NB4 (cell line): Measurements from ENCODE around the gene IGF1.

Experiments
- MYC ChIP-seq: IDR thresholded peaks from 2 replicates; pipeline ENCODE4 v1.6.1; 2011; ENCODE audit warnings: low read depth, low read length
- TF ChIP-seq, protein P1 (sequence below): IDR thresholded peaks from one replicate; pipeline ENCODE4 v1.5.1; 2012; ENCODE audit warnings: low read depth, low read length

DNA sequence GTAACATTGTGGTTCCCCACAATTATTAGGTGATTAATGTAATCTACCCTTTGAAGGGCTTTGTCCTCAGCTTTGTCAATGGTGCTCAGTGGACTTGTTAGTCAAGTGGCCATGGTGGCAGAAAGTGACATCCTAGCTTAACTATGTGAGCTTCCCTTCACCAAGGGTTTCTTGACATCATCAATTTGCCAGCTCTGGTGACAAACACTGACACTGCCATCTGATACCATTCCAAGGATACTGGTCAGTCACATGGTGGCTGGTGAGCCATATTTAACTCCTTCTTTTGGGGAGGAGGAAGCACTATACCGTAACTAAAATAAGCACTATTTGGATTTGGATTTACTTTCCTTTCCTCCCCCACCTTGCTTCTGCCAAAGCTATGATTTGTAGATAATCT, 115.7 kb downstream of the IGF1 start:
- no peak for TF ChIP-seq MYC
- TF ChIP-seq, protein P1, sequence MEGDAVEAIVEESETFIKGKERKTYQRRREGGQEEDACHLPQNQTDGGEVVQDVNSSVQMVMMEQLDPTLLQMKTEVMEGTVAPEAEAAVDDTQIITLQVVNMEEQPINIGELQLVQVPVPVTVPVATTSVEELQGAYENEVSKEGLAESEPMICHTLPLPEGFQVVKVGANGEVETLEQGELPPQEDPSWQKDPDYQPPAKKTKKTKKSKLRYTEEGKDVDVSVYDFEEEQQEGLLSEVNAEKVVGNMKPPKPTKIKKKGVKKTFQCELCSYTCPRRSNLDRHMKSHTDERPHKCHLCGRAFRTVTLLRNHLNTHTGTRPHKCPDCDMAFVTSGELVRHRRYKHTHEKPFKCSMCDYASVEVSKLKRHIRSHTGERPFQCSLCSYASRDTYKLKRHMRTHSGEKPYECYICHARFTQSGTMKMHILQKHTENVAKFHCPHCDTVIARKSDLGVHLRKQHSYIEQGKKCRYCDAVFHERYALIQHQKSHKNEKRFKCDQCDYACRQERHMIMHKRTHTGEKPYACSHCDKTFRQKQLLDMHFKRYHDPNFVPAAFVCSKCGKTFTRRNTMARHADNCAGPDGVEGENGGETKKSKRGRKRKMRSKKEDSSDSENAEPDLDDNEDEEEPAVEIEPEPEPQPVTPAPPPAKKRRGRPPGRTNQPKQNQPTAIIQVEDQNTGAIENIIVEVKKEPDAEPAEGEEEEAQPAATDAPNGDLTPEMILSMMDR, result no peak
